GM21723 (cell line): ENCODE results near the gene SLC4A4.

Source experiments
- ATAC-seq: cut with Tn5 transposase; IDR thresholded peaks from one replicate; pipeline ENCODE4 v1.9.1; 2021; ENCODE audit warnings: mild to moderate bottlenecking, moderate library complexity; ENCODE audit not compliant: unreplicated experiment

Gene SLC4A4

GRCh38 chr4:71466775-71467174, 128.0 kb downstream of the SLC4A4 start:
- ATAC-seq: no peak

GRCh38 chr4:71468116-71468710, 129.4 kb downstream of the SLC4A4 start:
- no peak for ATAC-seq

DNA sequence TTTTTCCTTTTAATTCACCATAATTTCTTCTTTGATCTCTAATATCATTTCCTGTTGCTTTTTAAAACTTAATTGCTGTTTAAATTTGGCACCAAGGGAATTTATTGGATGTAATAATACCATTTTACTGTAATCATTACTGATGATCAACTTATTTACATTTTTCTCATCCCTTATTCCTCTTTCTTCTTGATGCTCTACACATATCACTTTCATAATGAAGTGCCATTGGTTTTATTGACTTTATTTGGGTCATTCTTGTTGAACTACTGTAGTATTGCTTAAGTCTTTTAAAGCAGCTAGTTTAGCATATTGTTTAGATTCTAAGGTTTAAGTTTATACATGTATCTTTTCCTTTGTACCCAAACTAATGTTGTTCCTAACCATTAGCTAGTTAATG, 130.7 kb downstream of the SLC4A4 start:
- no peak for ATAC-seq

DNA sequence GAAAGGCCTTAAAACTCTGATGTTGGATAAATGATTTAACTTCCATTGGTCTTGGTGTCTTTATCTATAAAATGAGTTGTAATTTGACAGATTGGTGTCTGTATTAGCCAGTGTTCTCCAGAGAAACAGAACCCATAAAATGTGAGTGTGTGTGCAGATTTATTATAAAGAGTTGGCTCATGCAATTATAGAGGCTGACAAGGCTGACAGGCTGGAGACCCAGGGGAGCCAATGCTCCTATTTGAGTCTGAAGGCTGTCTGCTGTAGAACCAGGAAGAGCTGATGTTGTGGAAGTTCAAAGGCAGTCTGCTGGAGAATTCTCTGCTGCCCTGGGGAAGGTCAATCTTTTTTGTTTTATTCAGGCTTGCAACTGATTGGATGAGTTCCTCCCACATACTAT, 131.7 kb downstream of the SLC4A4 start:
- no peak for ATAC-seq

GRCh38 chr4:71472946-71473345, 134.1 kb downstream of the SLC4A4 start:
- no peak for ATAC-seq

DNA sequence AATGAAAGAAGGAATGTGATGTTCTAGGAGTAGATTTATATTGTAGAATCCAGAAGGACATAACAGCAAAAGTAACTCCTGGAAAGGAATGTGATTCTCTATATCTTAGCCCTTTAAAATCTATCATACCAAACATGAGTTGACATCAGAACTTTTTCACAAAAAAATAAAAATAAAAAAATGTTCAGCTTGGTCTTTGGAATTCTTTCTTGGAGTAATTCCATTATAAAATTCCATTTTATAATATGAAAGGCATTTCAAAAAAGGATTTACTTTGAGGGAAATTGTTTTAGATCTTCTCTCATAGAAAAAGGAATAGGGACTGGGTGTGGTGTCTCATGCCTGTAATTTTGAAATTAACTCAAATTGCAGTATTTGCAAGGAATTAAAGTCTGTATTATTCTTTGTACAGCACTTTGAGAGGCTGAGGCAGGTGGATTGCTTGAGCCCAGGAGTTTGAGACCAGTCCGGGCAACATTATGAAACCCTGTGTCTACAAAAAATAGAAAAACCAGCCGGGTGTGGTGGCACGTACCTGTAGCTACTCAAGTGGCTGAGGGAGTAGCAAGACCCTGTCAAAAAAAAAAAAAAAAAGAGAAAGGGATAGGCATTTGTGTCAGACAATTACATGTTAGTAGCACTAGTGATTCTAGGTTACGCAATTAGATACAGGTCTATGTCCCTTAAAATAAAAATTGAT, 134.9 kb downstream of the SLC4A4 start:
- ATAC-seq: no peak

DNA sequence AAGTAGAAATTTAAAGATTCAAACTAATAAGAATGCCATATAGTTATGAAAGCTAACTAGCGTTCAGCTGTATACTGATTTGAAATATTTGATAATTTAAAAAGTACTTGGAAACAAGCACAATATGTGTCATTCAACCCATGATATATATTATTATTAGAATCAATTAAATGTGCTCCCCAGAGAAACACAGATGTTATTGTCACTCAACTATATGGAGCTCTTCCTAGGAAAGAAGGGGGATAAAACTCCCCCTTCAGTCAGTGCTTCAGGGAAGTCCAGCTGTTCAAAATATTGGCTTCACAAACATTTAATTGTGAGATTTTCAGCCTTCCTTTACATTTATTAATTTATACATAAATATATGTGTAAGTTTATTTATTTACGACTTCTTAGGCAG, 135.9 kb downstream of the SLC4A4 start:
- ATAC-seq: no peak

DNA sequence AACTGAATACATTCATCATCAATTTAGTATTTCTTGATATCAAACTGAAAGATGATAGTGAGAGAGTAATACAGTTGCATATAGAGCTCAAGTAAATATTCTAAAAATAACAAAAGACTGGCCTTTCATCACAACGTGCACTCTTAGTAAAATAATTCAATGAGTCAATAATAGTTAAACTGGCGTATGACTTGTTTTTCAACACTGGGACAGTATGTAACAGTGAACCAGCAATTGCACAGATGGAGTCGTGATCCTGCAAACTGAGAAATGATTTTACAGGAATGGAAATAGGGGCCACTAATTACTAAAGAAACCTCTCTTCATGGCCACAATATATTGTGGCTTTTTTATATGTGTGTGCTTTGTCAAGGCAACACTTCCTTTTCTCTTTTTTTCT, 137.4 kb downstream of the SLC4A4 start:
- ATAC-seq: no peak

DNA sequence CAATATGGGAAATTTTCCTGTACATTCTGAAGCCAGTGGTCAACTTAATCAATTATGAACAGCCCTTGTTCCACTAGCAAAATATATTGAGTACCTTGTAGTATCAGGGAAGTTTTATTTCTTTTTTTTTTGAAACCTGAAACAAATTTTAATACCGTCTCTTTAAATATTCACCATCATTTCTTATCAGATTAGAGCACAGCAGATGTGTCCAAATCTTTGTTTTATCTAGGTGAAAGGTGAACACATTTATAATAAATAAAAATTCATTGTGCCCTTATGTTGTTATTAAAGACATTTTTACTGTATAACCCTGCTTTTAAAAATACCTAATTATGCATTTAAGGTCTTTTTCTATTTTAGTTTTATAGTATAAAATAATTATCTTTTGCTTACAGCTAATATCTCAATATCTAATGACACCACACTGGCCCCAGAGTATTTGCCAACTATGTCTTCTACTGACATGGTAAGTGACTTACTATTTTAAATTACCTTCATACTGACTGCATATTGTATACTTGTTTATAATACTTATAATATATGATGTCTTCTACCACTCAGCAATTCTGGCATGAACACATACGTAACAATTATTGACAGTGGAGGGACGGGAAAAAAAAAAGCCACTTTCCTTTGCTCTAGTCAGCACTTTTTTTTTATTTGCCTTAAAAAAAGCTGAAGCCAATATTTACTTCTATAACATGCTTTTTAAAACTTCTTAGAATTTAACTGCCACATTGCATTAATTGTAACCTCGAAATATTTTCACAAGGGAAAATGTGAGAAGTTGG, 147.9 kb downstream of the SLC4A4 start:
- no peak for ATAC-seq

DNA sequence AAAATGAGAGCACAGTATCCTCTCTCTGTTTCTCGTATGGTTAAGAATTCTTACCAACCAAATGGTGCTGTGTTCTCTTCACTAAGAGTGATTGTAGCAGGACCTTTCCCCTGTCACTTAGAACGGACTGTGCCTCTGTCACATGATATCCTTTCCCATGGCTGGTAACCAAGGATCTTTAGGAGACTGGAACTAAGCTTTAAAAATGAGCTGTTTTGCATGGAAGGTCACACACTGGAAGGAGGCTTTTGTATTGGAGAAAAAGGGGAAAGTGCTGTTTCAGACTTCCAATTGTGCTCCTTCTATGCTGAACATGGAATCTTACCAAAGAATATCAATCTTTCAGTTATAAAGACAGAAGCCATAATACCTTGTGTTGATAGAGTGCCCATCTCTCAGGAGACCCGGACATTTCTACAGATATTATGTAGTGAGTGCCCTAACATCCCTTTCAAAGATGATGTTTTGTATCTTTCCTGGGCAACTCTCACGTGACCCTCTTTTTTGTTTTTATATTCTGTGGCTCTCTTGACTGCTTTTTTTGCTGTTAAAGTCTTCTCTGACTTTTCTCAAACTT, 148.6 kb downstream of the SLC4A4 start:
- no peak for ATAC-seq

- ATAC-seq: no peak
These were observed 155.7 kb downstream of the SLC4A4 start for GRCh38 chr4:71494539-71494938.

GRCh38 chr4:71495454-71495853, 156.6 kb downstream of the SLC4A4 start:
- no peak for ATAC-seq

- no peak for ATAC-seq
These were observed 158.3 kb downstream of the SLC4A4 start for GRCh38 chr4:71497078-71497477.

- ATAC-seq: no peak
These were observed 159.2 kb downstream of the SLC4A4 start for GRCh38 chr4:71498002-71498401.

DNA sequence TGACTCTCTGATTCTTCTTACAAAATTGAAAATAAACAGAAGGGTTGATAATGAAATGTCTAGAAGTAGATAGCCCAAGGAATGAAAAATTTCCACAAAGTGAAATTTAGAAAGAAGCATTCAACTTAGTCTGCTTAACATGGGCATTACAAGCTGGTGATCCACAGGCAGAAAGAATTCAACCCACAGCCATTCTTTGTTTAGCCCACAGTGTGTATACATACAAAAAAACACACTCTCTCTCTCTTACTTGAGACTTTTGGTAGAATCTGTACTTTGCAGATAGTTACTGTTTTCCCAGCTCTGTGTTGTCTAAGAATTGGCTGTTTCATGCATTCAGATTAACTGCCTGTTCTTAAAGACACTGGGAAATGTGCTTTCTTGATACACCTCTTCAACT, 159.8 kb downstream of the SLC4A4 start:
- no peak for ATAC-seq

- no peak for ATAC-seq
These were observed 163.2 kb downstream of the SLC4A4 start for GRCh38 chr4:71501992-71502391.

GRCh38 chr4:71518283-71518989, 179.6 kb downstream of the SLC4A4 start:
- no peak for ATAC-seq

DNA sequence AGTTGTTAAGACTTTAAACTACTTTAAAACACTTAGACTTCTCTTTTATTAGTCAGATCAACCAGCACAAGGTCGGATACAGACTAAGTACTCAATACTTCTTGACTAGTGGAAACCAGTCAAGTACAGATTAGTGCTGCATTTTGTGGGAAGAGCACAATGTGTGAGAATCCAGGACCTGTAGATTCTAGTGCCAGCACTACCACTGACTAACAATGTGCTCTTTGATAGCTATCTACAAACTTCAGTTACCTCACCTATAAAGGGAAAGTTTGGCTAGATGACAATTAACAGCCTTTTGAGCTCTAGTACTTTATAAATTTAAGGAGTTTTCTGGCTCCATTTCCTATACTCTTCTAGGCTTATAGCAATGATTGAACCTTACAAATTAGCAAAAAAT, 181.5 kb downstream of the SLC4A4 start:
- no peak for ATAC-seq

- no peak for ATAC-seq
These were observed 182.0 kb downstream of the SLC4A4 start for GRCh38 chr4:71520850-71521249.

- no peak for ATAC-seq
These were observed 185.9 kb downstream of the SLC4A4 start for GRCh38 chr4:71524756-71525155.
